GM19099 (cell line): ENCODE data around the gene RYR2.

Source experiments
- POLR2A ChIP-seq: IDR thresholded peaks from 3 replicates; pipeline ENCODE4 v1.6.1; 2011; ENCODE audit warnings: low read depth; ENCODE audit not compliant: insufficient read length; ENCODE audit errors: extremely low read depth

RYR2 gene

DNA sequence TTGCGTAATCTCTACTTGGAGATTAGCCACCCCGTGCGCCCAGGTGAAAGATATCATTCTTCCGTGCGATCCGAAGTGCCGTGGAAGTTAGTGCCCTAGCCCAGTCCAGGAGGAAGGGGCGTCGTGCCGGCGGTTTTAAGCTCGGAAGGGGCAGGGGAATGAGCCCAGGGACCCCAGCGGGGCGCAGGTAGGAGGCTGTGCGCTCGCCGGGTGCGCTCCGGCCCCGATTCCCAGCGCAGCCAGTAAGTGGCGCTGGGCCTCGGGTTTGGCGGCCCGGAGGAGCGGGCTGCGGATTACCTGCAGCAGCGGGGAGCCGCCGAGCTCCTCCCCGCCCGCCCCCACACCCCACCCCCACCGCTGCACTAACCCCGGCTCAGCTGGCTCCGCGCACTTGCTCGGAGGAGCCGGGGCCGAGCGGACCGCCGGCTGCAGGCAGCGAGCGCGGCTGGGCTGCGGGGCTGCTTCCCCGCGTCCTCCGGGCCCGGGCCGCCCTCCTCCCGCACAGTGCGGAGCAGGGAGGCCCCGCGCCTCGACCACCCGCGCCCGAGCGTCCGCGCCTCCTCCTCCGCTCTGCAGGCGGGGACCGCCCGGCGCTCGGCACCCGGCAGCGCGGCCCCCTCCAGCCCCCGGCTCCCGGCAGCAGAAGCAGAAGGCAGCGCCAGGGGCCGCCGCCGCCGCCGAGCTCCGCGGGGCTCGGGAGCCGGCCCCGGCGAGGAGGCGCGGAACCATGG, at the start of gene RYR2:
Gene RYR2 (plus strand): TSS at position 390 of the 731 bp plus-strand sequence. CDS start 338 bp downstream, at position 728.
- TF ChIP-seq POLR2A, result no peak

DNA sequence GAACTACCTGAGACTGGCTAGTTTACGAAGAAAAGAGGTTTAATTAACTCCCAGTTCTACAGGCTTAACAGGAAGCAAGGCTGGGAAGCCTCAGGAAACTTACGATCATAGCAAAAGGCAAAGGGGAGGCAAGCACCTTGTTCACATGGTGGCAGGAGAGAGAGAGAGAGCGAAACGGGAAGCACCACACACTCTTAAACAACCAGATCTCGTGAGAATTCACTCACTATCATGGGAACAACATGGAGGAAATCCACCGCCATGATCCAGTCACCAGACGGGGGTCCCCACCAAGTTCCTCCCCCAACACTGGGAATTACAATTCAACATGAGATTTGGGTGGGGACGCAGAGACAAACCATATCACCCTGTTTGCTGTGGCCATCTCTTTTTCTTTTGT, 49.5 kb upstream of the RYR2 start:
- TF ChIP-seq POLR2A, result no peak

DNA sequence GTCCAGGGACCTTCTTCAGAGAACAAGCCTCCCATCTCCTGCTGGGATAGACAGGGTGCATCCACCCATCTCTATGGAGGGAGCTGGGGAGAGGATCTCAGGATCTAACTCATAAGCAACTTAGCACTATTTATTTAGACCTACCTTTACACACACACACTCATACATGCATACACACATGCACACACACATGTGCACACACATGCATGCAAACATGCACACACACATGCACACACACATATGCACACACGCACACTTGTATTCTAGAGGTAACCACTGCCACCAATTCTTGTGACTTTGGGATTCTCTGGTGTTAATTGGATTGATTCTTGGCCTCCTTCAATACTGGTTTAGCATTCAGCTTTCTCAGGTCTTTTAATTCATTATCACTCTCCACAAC, 47.5 kb upstream of the RYR2 start:
- TF ChIP-seq POLR2A, result no peak

- no peak for TF ChIP-seq POLR2A
Observed at GRCh38 chr1:236997361-236997760, 44.6 kb upstream of the RYR2 start.

GRCh38 chr1:236997882-236998281, 44.1 kb upstream of the RYR2 start:
- no peak for TF ChIP-seq POLR2A

DNA sequence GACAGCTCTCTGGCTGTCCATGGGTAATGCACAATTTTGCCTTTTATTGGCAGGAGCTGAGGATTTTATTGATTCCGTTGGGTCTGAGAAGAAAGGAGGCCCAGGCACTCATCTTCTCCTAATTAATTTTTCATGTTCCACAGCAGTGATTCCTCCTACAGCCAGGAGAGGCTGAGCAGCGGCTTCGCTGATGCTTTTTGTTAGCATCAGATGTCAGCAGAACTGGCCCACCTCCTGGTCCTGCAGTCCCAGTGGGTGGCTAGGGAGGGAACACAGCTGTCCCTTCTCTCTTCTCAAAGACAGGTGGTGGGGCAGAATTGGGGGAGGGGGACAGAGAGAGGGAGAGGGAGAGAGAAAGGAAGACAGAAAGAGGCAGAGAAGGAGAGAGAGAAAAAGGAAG, 43.4 kb upstream of the RYR2 start:
- no peak for TF ChIP-seq POLR2A

GRCh38 chr1:237000191-237000590, 41.8 kb upstream of the RYR2 start:
- TF ChIP-seq POLR2A, result no peak

GRCh38 chr1:237003516-237003915, 38.5 kb upstream of the RYR2 start:
- no peak for TF ChIP-seq POLR2A

DNA sequence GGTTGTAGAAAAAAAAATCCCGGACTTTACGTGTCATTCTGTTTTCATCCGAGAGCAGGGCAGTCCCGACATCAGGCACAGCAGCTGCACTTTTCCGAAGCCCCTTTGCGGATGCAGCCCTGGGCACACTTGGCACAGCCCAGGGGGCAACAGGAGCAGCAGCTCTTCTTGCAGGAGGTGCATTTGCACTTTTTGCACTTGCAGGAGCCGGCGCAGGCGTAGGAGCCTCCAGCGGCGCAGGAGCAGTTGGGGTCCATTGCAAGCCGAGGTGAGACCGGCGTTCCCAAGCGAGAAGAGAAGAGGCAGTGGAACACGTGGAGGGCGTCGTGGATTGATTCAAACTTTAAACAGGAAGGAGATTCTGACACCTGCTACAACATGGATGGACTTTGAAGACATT, 37.9 kb upstream of the RYR2 start, which contains the start of gene MT1HL1:
Gene MT1HL1 (minus strand): TSS at position 326 of the 400 bp plus-strand sequence. CDS start 69 bp downstream, at position 257.
- no peak for TF ChIP-seq POLR2A

- no peak for TF ChIP-seq POLR2A
Observed at GRCh38 chr1:237005674-237006073, 36.3 kb upstream of the RYR2 start.

DNA sequence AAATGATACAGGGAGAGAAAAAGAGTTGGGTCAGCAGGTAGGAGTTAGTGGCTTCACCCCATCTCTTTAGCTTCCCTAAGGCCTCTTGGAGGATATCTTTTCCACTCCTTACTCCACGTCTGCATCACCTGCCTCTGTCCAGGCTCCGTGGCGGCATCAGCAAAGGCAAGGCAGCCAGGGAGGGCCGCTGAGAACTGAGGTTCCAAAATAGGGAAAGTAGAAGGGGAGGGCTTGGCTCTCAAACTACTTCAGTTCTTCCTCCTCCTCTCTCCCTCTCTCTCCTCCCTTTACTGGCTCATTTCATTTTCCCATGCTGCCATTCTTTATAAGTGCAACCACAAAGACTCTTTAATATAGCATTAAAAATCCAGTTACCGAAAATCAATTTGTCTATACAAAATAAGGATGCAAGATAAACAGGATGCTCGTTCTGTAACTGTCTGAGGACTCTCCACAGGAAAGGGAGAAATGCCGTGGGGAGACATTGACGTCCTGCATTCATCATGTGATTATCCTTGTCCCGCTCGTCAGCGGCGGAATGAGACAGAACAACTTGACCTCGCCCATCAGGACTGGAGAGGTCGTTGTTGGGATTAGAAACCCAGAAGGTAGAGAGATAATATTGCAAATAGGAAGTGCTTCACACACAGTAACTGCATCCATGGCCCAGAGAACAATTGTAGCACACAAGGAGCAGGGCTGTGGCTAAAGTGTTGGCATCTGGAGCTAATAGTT, 34.7 kb upstream of the RYR2 start:
- no peak for TF ChIP-seq POLR2A

DNA sequence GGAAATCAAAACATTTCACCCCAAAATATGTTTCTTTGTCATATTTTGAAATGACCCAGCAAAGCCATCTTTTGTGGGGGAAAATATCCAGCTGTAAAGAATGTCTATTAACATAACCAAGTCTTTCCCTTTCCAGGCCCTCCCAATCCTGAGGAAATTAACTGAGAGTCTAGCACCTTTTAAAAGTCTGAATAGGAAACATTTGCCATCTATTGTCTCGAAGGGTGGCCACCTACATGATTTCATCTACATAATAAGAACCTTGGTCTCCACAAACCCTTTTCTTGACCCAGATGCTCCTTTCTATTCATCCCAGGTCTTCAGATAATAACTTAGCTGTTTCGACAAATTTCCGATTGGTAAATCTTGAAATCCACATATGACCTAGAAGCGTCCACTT, 32.4 kb upstream of the RYR2 start:
- TF ChIP-seq POLR2A, result no peak

DNA sequence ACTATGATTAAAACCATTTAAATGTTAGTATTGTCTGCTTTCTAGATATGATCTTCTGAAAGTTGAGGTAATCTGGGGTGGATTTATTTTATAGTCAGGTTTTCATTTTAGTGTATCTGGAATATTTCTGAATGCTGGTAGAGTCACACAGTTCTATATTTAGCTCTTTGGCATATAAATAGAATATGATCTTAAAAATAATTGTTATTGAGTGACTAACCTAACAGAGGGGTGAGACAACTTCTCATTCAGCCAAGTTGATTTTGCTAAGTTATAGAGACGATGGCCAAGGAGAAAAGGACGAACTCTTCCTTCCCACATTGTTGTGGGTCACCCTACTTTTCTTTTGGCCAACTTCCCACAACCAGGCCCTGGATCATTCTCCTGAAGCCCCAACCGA, 30.6 kb upstream of the RYR2 start:
- TF ChIP-seq POLR2A, result no peak

DNA sequence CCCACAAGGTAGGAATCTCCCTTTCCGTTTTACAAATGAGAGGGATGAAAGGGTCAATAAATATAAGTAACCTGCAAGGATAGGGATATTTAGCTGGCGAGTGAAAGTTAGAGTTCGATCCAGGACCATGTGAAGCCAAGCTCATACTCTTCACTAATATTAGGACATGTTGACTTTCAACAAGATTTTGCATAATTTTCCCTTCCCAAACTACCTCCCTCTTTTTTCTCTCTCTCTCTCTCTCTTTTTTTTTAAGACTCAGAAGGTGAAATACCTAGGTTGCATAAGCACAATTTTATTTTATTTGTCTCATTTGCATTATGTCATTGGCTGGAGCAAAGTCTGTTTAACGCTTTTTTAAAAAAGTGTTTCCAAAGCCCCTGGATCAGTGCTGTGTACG, 29.6 kb upstream of the RYR2 start:
- TF ChIP-seq POLR2A, result no peak

DNA sequence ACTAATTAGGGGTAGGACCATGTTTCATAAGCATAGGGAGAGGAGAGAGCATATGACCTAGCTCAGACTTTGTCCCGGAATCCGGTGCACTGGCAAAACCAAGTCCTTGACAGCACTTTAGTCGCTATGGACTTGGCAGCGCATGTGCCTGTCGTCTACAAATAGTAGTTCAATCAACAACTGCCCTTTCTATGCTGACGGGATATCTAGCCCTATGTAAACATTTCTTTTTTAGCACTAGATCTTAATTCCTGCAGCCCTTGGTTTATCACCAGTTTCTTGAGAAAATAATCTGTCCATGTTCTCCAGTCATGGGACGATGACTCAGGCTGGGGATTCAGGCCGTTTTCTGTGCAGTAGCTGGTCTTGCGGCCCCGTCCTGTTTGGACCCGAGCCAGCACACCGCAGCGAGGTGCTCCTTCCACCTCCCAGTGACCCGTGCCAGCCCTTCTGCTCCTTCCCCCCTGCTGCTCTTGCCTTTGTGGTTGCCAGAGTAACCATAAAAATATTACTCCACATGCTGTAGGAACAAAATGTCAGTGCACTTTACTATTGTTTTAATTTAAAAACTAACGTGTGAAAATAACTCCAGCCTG, 29.1 kb upstream of the RYR2 start:
- TF ChIP-seq POLR2A, result no peak

DNA sequence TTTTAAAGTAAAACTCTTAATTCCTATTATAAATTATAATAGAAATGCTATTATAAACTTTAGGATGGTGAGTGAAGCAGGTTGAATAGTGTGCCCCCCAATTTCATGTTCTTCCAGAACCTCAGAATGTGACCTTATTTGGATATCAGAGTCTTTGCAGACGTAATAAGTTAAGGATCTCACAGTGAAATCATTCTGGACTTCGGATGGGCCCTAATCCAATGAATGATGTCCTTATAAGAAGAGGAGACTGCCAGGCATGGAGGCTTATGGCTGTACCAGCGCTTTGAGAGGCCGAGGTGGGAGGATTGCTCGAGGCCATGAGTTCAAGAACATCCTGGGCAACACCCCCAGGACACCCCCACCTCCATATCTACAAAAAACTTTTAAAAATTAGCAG, 28.4 kb upstream of the RYR2 start:
- no peak for TF ChIP-seq POLR2A
